ENCODE results near the gene FCAMR.

FCAMR gene

GRCh38 chr1:206985162-206985749, 15.0 kb upstream of the FCAMR start:
- TF ChIP-seq CTCF (conservative IDR thresholded peaks at IDR 0.05; ENCODE audit: low read depth): no peak
- no peak for DNase-seq (ENCODE audit: low spot score)
- CTCF ChIA-PET: interaction anchor here (0.6 kb wide), 1 partner anchor 94 kb away, joined by 3 read pairs; no protein-coding TSS in a partner anchor
- no peak overlapping the region for H3K27ac ChIP-seq
- POLR2A ChIA-PET (ENCODE audit: low non-redundant PET): no interaction called here

DNA sequence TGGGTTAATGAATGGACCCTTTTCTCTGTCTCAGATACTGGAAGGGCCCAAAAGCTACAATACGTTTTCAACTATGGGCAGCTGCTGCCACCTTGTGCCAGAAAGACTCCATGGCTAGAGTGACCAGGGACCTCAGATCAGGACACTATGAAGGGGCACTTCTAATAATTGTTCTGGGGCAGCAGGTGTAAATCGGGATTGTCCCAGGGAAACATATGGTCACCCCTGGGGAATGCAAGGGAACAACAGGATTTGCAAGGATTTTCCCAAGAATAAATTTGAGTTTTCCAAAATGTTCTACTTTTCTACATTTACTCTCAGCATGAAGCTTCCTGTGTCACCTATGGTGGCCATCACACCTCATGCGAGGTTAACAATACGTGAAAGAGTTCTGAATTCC, 12.0 kb upstream of the FCAMR start:
- TF ChIP-seq CTCF (conservative IDR thresholded peaks at IDR 0.05; ENCODE audit: low read depth): peak; percentile 73
- peak; percentile 70 for DNase-seq (ENCODE audit: low spot score)
- ChIA-PET CTCF (interaction anchor here (0.6 to 2.6 kb wide), 29 partner anchors 8 to 503 kb away, joined by 3 to 14 read pairs (median 5); partner anchors contain the start of genes C1orf116, EIF2D and FCAMR), POLR2A (ENCODE audit: low non-redundant PET) (interaction anchor here (1.1 kb wide), 1 partner anchor 70 kb away, joined by 4 read pairs; no protein-coding TSS in a partner anchor)
- no peak overlapping the region for H3K27ac ChIP-seq

DNA sequence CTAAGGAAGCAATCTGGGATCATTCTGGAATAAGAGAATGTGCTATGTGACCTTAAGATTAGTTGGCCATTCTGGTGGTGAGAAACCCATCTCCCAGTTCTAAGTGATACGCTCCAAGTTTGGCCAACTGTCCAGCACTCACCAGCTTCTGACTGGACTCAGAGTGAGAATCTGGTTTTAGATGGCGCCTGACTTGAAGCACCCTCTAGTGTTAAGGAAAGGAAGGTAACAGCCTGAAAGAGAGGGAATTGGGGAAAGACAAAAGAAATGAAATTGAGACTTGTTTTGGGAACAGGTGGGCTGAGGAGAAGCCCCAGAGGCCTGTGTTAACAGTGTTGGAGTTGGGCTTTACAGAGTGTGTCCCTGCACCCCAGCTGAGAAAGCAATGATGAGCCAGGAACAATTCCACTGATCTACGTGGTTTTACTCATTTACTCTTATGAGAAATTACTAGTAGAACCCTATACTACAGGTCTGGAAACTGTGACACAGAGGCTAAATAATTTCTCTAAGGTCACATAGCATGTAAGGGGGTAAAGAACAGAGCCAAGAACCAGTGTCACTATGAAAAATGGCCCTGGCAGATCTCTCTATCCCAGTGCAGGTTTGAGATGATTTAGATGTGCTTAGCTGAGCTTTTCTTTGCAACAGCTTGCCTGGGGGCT, 9.3 kb upstream of the FCAMR start:
- H3K27ac ChIP-seq: no peak overlapping the region
- DNase-seq (ENCODE audit: low spot score): peak; percentile 37
- ChIA-PET CTCF (interaction anchor here (0.6 to 0.8 kb wide), 6 partner anchors 14 to 1148 kb away, joined by 3 to 8 read pairs (median 4); no protein-coding TSS in a partner anchor), POLR2A (ENCODE audit: low non-redundant PET) (no interaction called here)
- peak; percentile 27; the same call in 1 of the 2 replicates for TF ChIP-seq CTCF (conservative IDR thresholded peaks at IDR 0.05; ENCODE audit: low read depth)

DNA sequence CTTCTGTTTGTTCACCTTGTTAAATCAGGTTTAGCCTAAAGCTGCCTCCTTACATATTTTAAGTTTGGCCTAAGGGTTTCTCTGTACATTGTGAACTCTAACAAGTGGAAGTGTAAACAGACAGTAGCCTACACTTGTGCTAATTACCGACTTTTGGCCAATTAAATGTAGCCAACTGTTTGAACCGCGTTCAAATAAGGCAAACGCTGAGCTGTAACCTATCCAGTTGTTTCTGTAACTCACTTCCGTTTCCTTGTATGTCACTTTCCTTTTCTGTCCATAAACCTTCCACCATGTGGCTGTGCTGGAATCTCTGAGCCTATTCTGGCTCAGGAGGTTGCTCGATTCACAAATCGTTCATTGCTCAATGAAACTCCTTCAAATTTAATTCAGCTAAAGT, 8.0 kb upstream of the FCAMR start:
- TF ChIP-seq CTCF (conservative IDR thresholded peaks at IDR 0.05; ENCODE audit: low read depth): no peak
- ChIA-PET POLR2A (ENCODE audit: low non-redundant PET) (no interaction called here), CTCF (interaction anchor here (0.5 to 1.1 kb wide), 3 partner anchors 16 to 344 kb away, joined by 3 to 6 read pairs (median 4); no protein-coding TSS in a partner anchor)
- H3K27ac ChIP-seq: no peak overlapping the region
- no peak for DNase-seq (ENCODE audit: low spot score)

DNA sequence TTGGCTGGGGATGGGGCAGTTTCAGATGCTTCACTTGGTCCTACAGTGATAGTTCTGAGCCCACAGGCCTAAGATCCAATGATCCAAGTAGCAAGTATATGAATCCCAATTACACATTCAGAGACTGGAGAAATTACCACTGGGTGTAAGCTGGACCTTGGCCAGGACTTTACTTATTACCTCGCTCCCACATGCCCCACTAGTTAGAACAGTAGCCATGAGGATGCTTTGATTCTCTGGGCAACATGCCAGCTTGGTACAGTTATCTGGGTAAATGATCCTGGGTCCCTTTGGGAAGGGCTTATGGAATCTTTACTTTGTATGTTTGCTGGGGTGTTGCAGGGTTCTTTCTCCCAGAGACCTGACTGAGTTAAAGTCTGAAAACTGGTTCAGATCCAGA, 5.0 kb upstream of the FCAMR start:
- H3K27ac ChIP-seq: no peak overlapping the region
- no peak for DNase-seq (ENCODE audit: low spot score)
- CTCF ChIA-PET: interaction anchor here (1.3 kb wide), 1 partner anchor 63 kb away, joined by 3 read pairs; no protein-coding TSS in a partner anchor
- TF ChIP-seq CTCF (conservative IDR thresholded peaks at IDR 0.05; ENCODE audit: low read depth): no peak
- POLR2A ChIA-PET (ENCODE audit: low non-redundant PET): no interaction called here

- no peak for DNase-seq (ENCODE audit: low spot score)
- TF ChIP-seq CTCF (conservative IDR thresholded peaks at IDR 0.05; ENCODE audit: low read depth): no peak
- no peak overlapping the region for H3K27ac ChIP-seq
- CTCF ChIA-PET: interaction anchor here (0.6 to 0.9 kb wide), 2 partner anchors 8 to 62 kb away, joined by 3 read pairs; no protein-coding TSS in a partner anchor
- POLR2A ChIA-PET (ENCODE audit: low non-redundant PET): no interaction called here
Measured at GRCh38 chr1:206974140-206974539, 3.9 kb upstream of the FCAMR start.

Measured in RWPE1 (cell line).